Endothelial cell of umbilical vein (primary cell): ENCODE data around the gene HTRA1. TPM values are rescaled to one million over a fixed set of nuclear protein-coding genes. Genes with fewer than 3 reads are reported as not detected.

ENCODE experiments used
- BruUV-seq: library from RNA; stranded (reverse); fragments of 400-500 nt; replicated peaks from 2 replicates; lab custom pipeline; 2021; lab: Mats Ljungman, UMichigan
- CTCF ChIA-PET: fragments of 300-600, 350-600 bp; sonication (Branson Sonifier 250); formaldehyde crosslinking; loops from one replicate; lab custom pipeline; 2021; ENCODE audit warnings: antibody characterized with exemption, inconsistent platforms; lab: Charles Lee
- POLR2A ChIA-PET: fragments of 300-600, 350-600 bp; sonication (Branson Sonifier 250); formaldehyde crosslinking; loops from one replicate; lab custom pipeline; 2021; ENCODE audit warnings: antibody characterized with exemption, inconsistent platforms; lab: Charles Lee
- DNase-seq: peaks from one replicate; pipeline ENCODE4 v3.0.0-alpha.2; 2011; ENCODE audit warnings: low read depth, low spot score
- FAIRE-seq: peaks from 2 replicates; lab custom pipeline; 2011; peaks lifted over from hg19 to GRCh38; lab: Jason Lieb, UNC
- H2AFZ ChIP-seq: 2 replicates; pipeline ENCODE4 v1.6.0; 2012; ENCODE audit warnings: low read depth, low read length, control low read depth, inconsistent platforms
- H3K27ac ChIP-seq: 2 replicates; pipeline ENCODE4 v1.5.1; 2011; ENCODE audit warnings: low read depth, mild to moderate bottlenecking, control low read depth, low read length, moderate library complexity; ENCODE audit not compliant: insufficient read depth
- H3K27me3 ChIP-seq, 2 experiments: 2 replicates each; pipeline versions ENCODE4 v1.6.0 to v1.6.1; 2011; ENCODE audit warnings: low read length in 2 of 2, mixed read lengths in 1 of 2; ENCODE audit not compliant: control insufficient read depth in 2 of 2, insufficient read depth in 2 of 2
- H3K36me3 ChIP-seq, 2 experiments: 2 replicates in 1 of 2; 3 replicates in 1 of 2; pipeline ENCODE4 v1.5.1; 2011; ENCODE audit warnings: low read length in 2 of 2, mild to moderate bottlenecking in 1 of 2, moderate library complexity in 1 of 2; ENCODE audit not compliant: control insufficient read depth in 2 of 2, insufficient read depth in 2 of 2; ENCODE audit errors: extremely low read depth in 1 of 2
- H3K4me1 ChIP-seq: 3 replicates; pipeline ENCODE4 v1.5.1; 2011; ENCODE audit warnings: mild to moderate bottlenecking, low read length; ENCODE audit not compliant: control insufficient read depth, insufficient read depth; ENCODE audit errors: extremely low read depth
- H3K4me2 ChIP-seq: 2 replicates; pipeline ENCODE4 v1.6.1; 2011; ENCODE audit warnings: low read length, control low read depth, mixed read lengths; ENCODE audit not compliant: insufficient read depth
- H3K4me3 ChIP-seq, 3 experiments: fragments of 200-600 bp in 1 of 3; sonication (generic), shearing (Covaris generic) in 1 of 3; replicated peaks in 1 of 3; 2 replicates each; pipeline ENCODE4 v1.5.1; 2011 to 2016; ENCODE audit warnings: control low read depth in 3 of 3, low read length in 3 of 3, mild to moderate bottlenecking in 2 of 3, inconsistent platforms in 1 of 3, low read depth in 1 of 3, moderate library complexity in 1 of 3; ENCODE audit not compliant: insufficient read depth in 1 of 3
- H3K79me2 ChIP-seq: 2 replicates; pipeline ENCODE4 v1.6.0; 2012; ENCODE audit warnings: low read length, inconsistent platforms; ENCODE audit not compliant: control insufficient read depth, insufficient read depth
- H3K9ac ChIP-seq: replicated peaks from 2 replicates; pipeline ENCODE3; 2011; ENCODE audit warnings: low read length, control low read depth; ENCODE audit not compliant: insufficient read depth; ENCODE audit errors: extremely low read depth
- H3K9me1 ChIP-seq: replicated peaks from 3 replicates; pipeline ENCODE4 v1.6.0; 2011; ENCODE audit warnings: mild to moderate bottlenecking, low read length; ENCODE audit not compliant: control insufficient read depth, insufficient read depth; ENCODE audit errors: extremely low read depth
- H3K9me3 ChIP-seq: replicated peaks from 2 replicates; pipeline ENCODE4 v1.5.1; 2012; ENCODE audit warnings: low read length, inconsistent platforms; ENCODE audit not compliant: control insufficient read depth, insufficient read depth
- H4K20me1 ChIP-seq: replicated peaks from 2 replicates; pipeline ENCODE3; 2011; ENCODE audit warnings: mild to moderate bottlenecking, low read length; ENCODE audit not compliant: control insufficient read depth, insufficient read depth; ENCODE audit errors: extremely low read depth
- CTCF ChIP-seq, 2 donors: IDR thresholded peaks; 1 replicate in 1 of 2; 2 replicates in 1 of 2; pipeline ENCODE4 v1.5.1; 2011; ENCODE audit warnings: low read length in 2 of 2, mild to moderate bottlenecking in 2 of 2, moderate library complexity in 2 of 2, control low read depth in 1 of 2, inconsistent platforms in 1 of 2, low read depth in 1 of 2; ENCODE audit not compliant: insufficient read depth in 1 of 2; ENCODE audit errors: extremely low read depth in 1 of 2
- EZH2 ChIP-seq: IDR thresholded peaks from 2 replicates; pipeline ENCODE4 v1.6.1; 2012; ENCODE audit warnings: borderline replicate concordance, low read depth, mild to moderate bottlenecking, moderate library complexity, low read length, inconsistent platforms; ENCODE audit not compliant: severe bottlenecking
- FOS ChIP-seq: IDR thresholded peaks from 2 replicates; pipeline ENCODE4 v1.6.1; 2011; ENCODE audit warnings: mild to moderate bottlenecking, low read length, moderate library complexity, borderline replicate concordance; ENCODE audit not compliant: insufficient read depth
- GATA2 ChIP-seq: IDR thresholded peaks from 2 replicates; pipeline ENCODE4 v1.7.0; 2011; ENCODE audit warnings: low read depth, mild to moderate bottlenecking, moderate library complexity, mixed read lengths, low read length; ENCODE audit not compliant: insufficient read length, insufficient read depth
- JUN ChIP-seq: IDR thresholded peaks from 2 replicates; pipeline ENCODE4 v1.6.1; 2011; ENCODE audit warnings: borderline replicate concordance, low read depth; ENCODE audit not compliant: insufficient read length, insufficient read depth
- MYC ChIP-seq: IDR thresholded peaks from one replicate; pipeline ENCODE4 v1.6.1; 2011; ENCODE audit warnings: mild to moderate bottlenecking, low read depth, low read length
- POLR2A ChIP-seq: IDR thresholded peaks from 2 replicates; pipeline ENCODE4 v1.6.1; 2012; ENCODE audit warnings: low read depth, mild to moderate bottlenecking, control low read depth, low read length
- POLR2AphosphoS5 ChIP-seq: IDR thresholded peaks from 2 replicates; pipeline ENCODE4 v1.6.1; 2012; ENCODE audit warnings: low read depth, mild to moderate bottlenecking, control low read depth, low read length, moderate library complexity; ENCODE audit not compliant: insufficient read depth
- dilution Hi-C: fragments of 300-500 bp; cut with MboI; formaldehyde crosslinking; loops from one replicate; pipeline ENCODE4 v1.15.0; 2019; ENCODE audit warnings: low sequenced_read_pairs; ENCODE audit not compliant: extremely low pct_ligation_motif_present
- intact Hi-C: fragments of 100-400 bp; cut with micrococcal nuclease; formaldehyde crosslinking; loops from one replicate; pipeline ENCODE4 v1.10.0; 2022
- polyA plus RNA-seq, 4 experiments: library from polyadenylated mRNA; depleted of rRNA in 3 of 4; stranded (reverse) in 3 of 4; unstranded in 1 of 4; fragments of >200 nt; gene quantifications; 2 replicates each; pipeline versions ENCODE4 v1.2.1 to v1.2.3, GENCODE V29; 2011 to 2012; ENCODE audit warnings: missing spikeins in 1 of 4
- total RNA-seq: library from RNA; stranded (reverse); gene quantifications from 2 replicates; pipeline ENCODE4 v1.2.3, GENCODE V29; 2021
- TF ChIP-seq, protein P1 (sequence below): IDR thresholded peaks from 2 replicates; pipeline ENCODE4 v1.6.1; 2011; ENCODE audit not compliant: insufficient read depth, insufficient read length

The HTRA1 gene
- total and polyA plus RNA-seq, 2 donors (not counting 3 experiments of a cell fraction or from before 2014, with no cell fraction given) = 192 to 270 TPM

DNA sequence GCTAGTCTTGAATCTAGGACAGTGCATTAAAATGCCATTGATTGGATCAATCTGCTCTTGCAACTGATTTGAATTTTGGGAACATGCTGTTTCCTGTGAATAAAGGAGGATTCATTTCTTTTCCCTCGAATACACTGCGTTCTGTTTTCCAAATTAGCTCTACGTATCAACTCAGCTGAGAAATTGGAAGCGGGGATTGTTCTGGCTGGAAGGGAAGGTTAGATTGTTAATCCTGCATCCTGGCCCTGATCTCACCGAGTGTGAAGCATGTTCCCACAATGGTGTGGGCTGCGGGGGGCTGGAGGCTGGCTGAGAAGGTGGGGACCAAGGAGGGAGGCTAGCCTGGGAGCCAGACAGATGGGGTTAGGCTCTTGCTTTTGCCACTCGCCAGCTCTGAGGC is 17.6 kb downstream of the HTRA1 start:
- H3K79me2 ChIP-seq = no peaks in the 10 kb centered on the region
- BruUV-seq = no TSS peak
- H3K27me3 ChIP-seq = no peaks in the 10 kb centered on the region
- no peak overlapping the region for H3K4me2 ChIP-seq
- FAIRE-seq (no peak), DNase-seq (no peak)
- no peaks in the 10 kb centered on the region for H4K20me1 ChIP-seq
- dilution Hi-C loops (no loop called here), intact Hi-C loops (no loop called here)
- TF ChIP-seq CTCF (IDR thresholded peaks at IDR 0.05; ENCODE audit: extremely low read depth in 1 of 2, insufficient read depth in 1 of 2, low read depth in 1 of 2, low read length in 2 of 2) = no peak
- TF ChIP-seq EZH2 = no peak
- TF ChIP-seq GATA2 = no peak
- TF ChIP-seq MYC = no peak
- TF ChIP-seq JUN = no peak
- TF ChIP-seq POLR2AphosphoS5 = no peak
- TF ChIP-seq FOS = no peak
- TF ChIP-seq POLR2A = no peak
- TF ChIP-seq, protein P1, sequence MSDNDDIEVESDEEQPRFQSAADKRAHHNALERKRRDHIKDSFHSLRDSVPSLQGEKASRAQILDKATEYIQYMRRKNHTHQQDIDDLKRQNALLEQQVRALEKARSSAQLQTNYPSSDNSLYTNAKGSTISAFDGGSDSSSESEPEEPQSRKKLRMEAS = no peak
- H3K9me1 ChIP-seq = no peaks in the 10 kb centered on the region
- no peak overlapping the region for H3K9ac ChIP-seq
- ChIA-PET CTCF (interaction anchor here (1.1 to 4.5 kb wide), 2 partner anchors 10 to 86 kb away, joined by 3 to 15 read pairs; no protein-coding TSS in a partner anchor), POLR2A (no interaction called here)
- no peaks in the 10 kb centered on the region for H3K9me3 ChIP-seq
- H3K36me3 ChIP-seq = no peaks in the 10 kb centered on the region
- peaks cover 25% of the 10 kb centered on the region for H3K4me1 ChIP-seq
- H3K4me3 ChIP-seq = no peak overlapping the region
- no peak overlapping the region for H3K27ac ChIP-seq
- H2AFZ ChIP-seq = no peak overlapping the region
